COLO829 (cell line): ENCODE data around the gene RIMKLA.

Source experiments
- DNase-seq: peaks from one replicate; pipeline ENCODE4 v3.0.0; 2012; ENCODE audit warnings: low spot score

RIMKLA gene

DNA sequence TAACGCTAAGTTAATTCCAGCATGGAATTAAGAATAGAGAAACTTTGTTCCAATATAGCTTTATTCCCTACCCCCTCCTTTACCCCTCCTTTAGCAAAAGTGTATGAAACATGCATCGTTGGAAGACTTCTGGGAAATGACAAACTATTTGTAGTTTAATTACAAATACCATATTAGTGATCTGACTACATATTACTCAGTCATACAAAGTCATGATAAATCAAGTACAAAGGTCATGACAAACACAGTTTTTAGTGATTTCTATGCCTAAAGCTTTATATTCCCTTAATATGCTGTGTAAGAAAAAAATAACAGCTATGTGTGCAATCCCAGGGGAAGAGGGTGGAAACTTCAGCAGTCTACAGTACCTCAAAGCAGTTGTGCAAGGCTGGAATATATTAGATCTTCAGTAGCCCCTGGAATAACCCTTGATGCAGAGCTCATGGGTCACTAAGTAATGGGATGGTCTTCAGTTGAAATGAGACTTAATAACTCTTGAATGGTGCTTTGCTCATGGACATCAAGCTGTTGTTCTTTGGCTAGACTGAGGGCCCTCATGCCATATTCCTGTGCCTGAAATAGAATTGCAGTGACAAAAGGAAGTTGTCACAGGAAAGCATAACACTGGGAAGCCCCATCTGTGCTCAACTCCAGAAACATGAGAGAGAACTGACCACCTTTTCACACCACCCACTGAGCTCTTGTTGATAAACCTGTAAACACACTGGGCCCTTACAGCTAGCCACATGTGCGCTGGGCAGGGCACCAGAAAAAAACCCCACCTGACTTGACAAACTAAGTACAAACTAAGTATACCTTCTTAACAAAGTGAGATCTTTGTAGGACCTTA is 49.9 kb downstream of the RIMKLA start:
- no peak for DNase-seq

DNA sequence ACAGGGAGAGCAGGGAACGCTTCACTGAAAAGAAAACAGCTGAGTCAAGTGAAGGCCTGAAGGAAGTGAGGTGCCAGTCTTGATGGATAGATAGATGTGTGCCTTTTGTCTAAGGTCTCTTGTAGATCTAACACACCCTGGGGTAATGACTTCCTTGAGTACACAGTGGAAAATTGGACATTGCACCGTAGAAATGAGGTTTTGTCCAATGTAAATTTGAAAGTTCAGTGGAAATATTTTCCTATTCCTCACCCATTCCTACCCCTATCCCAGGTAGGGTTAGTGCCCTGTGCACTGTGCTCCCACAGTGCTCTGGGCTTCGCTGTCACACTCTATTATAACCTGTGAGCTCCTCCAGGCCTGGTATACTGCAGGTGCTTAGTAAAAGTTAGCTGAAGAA is 50.9 kb downstream of the RIMKLA start:
- DNase-seq, result no peak

DNA sequence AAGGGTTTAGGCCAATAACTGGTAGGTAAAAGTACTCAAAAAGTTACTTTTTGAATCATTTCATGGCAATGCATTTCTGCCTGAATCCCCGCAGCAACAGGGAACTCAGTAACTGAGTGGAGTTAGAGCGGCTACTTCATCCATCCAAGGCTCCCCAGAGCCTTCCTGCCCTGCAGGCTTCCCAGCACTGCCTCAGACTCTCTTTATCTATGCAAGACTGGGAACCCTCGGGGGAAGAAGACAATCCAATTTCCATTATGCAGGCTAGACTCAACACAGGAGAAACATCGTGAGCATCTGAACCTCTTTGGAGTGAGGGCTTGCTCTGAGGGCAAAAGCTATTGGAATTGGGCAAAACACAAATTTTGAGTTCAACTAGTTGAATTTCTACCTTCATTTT is 52.1 kb downstream of the RIMKLA start:
- no peak for DNase-seq

DNA sequence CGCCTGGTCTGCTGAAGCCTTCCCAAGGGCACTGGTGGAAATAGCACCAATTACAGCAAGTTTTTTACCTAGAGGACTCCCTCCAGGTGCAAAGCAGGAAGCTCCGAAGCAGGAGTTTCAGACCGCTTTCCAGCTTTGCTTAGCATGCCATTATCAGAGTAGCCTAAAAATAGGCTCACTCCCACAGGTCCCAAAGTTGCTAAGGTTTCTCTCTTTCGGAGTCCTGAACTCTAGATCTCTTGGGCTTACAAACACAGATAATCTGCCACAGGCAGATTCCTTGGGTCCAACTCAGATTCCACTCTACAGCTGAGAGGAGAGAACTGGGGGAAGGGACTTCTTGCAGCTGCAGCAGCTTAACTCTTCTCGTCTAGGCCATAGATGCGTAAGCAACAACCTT is 52.8 kb downstream of the RIMKLA start:
- DNase-seq, result no peak

DNA sequence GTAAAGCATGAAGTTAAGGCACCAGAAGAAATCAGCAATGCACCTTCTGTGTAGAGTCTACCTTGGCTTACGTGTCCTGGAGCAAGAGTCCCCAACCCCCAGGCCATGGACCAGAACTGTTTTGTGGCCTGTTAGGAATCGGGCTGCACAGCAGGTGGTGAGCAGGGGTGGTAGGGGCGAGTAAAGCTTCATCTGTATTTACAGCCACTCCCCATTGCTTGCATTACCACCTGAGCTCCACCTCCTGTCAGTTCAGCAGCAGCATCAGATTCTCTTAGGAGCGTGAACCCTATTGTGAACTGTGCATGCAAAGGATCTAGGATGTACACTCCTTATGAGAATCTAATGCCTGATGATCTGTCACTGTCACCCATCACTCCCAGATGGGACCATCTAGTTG is 53.7 kb downstream of the RIMKLA start:
- DNase-seq, result no peak

DNA sequence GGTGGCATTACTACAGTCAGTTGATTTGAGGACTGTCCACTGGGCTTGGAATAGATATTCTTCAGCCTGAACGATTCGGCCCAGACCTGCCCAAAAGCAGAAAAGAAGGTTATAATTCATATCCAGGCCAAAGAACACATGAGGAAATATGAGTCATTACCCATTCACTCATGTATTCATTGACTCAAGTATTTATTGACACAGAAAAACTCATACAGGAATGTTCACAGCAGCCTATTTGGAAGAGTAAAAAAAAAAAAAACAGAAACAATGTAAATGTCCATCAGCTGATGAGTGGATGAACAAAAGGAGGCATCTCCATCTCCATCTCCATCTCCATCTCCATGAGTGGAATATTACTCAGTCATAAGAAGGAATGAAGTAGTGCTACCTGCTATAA is 59.3 kb downstream of the RIMKLA start:
- no peak for DNase-seq

DNA sequence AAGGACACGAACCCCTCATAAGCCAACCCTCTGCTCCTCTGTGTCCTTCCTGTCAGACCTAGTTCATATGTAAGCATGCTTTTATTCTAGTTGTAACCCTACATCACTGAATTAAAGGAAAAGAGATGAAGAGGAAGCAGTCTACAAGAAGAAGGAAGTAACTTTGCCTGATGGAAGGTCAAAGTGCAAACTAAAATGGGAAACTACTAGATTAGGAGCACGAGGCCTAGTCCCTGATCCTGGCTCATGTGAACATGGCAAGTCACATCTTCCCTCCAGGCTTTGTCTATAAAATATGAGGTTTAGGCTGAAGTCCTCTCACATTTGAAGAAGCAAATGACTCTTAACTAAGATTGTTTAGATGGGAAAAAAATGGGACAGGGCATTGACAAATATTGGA is 62.1 kb downstream of the RIMKLA start:
- DNase-seq, result no peak

DNA sequence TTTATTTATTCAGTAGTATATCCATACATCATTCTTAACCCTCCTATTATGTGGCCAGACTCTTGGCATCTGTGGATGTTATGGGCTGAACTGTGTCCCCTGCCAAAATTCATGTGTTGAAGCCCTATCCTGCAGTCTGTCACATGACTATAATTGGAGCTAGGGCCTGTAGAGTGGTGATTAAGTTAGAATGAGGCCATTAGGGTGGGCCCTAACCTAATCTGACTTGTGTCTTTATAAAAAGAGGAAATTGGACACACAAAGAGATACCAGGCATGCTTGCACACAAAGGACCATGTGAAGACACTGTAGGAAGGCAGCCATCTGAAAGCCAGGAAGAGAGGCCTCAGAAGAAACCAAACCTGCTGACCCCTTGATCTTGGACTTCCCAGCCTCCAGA is 68.7 kb downstream of the RIMKLA start:
- no peak for DNase-seq

DNA sequence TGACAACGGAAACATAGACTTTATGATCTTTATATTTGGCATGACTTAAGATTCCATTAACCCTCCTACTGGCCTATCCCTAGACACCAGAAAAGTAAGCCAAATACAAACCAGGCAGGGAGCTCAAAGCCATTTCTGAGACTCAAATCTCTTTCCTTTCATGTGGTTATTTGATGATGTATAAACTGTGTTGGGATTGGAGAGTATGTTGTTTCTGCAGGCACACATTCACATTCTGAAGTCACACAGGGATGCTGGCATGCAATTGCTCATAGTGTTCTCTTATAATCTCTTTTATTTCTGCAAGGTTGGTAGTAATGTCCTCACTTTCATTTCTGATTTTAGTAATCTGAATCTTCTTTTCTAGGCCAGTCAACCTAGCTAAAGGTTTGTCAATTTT is 69.5 kb downstream of the RIMKLA start:
- DNase-seq, result no peak

DNA sequence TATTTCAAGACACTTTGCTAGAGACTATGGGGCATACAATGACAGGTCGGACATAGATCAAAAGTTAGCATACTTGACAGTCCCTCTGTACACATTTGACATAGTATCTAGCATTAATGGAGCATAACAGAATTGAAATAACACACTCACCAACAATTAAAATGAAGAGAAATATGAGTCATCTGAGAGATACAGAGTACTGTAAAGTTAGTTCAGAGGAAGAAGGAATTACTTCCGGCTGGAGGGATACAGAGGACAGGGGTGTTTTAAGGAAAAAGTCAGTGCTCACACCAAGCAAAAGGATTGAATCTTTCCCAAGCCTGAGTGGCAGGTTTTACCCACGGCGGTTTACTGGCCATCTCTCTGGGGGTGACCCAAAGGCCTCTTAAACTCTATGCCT is 72.8 kb downstream of the RIMKLA start:
- no peak for DNase-seq

DNA sequence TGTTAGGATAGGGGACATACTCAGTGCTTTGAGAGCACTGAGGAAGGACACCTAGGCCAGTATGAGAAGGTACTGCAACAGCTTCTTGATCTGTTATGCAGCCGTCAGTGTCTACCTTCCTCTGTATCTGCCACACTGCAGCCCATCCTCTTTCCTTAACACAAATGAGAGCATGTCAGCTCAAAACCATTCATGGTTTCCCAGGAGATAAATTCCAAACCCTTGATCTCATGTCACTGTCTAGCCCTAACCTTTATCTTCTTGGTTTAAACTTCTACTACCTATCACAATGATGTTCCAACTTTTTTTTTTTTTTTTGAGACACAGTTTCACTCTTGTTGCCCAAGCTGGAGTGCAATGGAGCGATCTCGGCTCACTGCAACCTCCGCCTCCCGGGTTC is 73.8 kb downstream of the RIMKLA start:
- no peak for DNase-seq

DNA sequence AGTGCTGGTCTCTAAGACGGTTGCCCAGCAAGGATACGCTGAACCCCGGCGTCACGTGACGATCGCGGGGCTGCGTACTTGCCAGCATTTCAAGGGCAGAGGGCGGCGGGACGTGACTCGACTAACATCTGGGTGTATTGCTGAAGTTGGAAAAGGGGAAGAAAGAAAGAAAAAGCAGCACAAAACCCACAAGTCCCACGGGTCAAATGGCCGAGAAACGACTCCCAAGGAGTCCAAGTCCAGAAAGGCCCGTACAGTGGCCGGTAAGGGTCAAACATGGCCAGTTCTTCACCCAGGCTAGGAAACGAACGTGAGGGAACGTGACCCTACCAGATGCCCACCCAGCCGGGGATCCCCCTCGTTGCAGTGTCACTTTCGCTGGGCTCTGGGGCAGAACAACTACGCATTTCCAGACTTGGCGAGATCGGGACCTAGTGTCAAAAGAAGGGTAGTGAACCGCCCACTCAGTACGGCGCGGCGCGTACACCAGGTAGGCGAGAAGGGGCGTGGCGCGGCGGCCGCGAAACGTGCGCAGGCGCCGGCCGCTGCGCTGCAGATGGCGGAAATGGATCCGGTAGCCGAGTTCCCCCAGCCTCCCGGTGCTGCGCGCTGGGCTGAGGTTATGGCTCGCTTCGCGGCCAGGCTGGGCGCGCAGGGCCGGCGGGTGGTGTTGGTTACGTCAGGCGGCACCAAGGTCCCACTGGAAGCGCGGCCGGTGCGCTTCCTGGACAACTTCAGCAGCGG is 75.6 kb downstream of the RIMKLA start, which contains the start of the genes PPCS and ZMYND12:
Gene PPCS (plus strand): TSS at position 534 of the 744 bp plus-strand sequence. CDS start 23 bp downstream, at position 557.
Gene ZMYND12 (minus strand): TSS at position 13 of the 744 bp plus-strand sequence. CDS start 25 bp downstream, outside the sequence.
- peak; percentile 68 for DNase-seq

DNA sequence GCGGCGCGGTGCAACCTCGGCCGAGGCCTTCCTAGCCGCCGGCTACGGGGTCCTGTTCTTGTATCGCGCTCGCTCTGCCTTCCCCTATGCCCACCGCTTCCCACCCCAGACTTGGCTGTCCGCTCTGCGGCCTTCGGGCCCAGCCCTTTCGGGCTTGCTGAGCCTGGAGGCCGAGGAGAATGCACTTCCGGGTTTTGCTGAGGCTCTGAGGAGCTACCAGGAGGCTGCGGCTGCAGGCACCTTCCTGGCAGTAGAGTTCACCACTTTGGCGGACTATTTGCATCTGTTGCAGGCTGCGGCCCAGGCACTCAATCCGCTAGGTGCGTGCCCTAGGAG is 76.1 kb downstream of the RIMKLA start:
- no peak for DNase-seq

DNA sequence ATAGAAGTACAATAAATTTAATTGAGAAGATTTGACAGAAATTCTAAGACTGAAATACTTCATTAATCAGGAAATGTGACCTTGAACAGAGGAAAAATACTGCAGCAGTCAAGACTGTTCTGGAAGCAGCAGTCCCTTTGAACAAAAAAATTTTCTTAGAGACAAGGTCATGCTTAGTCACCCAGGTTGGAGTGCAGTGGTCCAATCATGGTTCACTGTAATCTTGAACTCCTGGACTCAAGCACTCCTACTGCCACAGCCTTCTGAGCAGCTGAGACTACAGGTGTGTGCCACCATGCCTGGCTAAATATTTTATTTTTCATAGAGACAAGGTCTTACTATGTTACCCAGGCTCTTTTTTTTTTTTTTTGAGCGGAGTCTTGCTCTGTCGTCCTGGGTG is 80.6 kb downstream of the RIMKLA start:
- no peak for DNase-seq

DNA sequence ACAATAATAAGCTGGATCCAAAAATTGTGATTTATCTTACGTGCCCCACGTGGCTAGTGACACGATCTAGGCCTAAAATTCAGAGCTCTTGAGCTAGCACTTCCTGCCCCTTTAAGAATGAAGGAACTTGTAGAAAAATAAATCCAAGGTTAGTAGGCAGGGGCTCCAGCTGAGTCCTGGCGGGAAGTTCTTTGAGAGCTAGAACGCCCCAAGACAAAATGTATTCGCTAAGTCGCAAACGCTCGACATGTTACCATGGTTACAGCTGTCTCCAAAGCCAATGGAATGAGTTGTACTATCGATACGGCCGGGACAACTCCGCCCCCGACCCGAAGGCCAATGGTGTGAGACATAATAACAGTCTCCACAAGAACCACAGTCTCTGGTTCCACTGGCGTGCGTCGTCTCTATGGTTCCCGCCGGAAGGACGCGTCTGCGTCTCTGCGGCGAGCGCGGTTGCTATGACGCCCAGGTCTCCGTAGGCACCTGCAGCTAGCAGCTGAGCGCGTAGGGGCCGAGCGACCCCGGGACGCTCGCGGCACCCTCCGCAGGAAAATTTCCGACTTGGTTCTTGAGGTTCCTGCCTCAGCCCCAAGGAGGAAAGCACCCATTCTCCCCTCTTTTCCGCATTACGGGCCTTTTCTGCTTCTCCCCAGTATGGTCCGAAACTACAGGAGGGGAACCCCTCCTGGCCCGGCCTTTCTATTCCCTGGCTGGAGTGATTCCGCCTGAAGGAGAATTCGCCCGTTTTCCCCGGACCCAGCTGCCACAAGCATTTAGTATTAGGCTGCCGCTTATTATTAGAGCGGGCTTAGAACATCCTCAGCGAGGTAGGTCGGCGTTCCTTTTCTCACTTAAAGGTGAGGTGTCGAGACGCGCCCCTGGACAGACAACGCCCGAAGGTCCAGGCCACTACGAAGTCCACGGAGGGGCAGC is 82.5 kb downstream of the RIMKLA start, which contains the start of gene CCDC30:
Gene CCDC30 (plus strand): TSS at position 459 of the 936 bp plus-strand sequence. CDS start 17,266 bp downstream, outside the sequence.
- DNase-seq, result peak; percentile 97

DNA sequence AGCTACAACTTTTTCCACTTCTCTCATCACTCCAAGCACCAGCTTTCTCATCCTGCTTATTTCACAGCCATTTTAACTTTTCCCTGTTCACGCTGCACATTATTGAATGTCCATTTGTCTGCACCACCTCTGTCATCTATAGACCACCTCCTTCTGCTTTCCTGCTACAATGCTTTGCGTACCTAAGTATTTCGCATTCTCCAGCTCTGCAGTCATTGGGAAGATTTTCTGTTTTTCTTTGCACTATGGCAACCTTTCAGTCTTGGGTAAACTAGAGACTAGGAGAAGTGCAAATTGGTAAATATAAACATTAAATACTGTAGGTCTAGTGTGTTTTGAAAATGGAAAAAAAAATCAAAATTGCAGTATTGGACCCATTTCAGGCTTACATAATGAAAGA is 83.3 kb downstream of the RIMKLA start:
- DNase-seq, result no peak

DNA sequence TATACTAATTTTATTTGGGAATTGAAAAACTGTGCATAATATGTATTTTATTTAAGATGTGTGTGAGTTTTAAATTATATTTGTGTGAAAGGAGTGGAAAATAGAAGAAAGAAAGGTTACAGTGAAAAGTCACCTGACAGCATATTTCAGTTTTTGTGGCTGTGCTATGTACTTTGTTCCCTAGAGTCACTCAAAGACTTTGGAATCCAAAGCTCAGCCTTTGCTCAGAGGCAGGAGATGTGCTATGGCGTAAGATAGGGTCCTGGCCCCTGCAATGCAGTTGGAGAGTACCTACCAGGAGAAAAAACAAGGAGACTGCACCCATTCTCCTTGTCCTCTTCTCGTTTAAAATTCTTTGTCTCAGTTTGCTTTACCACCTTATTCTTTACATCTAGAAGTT is 85.4 kb downstream of the RIMKLA start:
- no peak for DNase-seq

DNA sequence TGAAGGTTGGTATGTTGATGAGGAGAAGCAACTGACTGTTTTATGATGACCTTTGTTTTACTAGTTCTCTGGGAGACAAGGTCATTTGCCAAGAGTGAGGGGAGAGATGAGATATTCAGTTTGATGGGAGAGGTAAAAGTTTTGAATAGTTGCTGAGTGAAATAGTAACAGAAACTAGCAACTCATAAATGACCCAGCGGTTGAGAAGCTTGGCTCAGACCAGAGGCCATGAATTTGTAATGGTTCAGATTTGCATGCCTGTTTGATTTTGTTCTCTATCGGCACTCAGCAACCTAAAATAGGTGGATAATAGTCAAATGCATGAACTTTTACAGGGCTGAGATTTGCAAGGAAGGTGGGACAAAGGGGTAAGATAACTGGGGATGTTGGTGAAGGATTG is 89.1 kb downstream of the RIMKLA start:
- DNase-seq, result no peak
